8988T (cell line): ENCODE data around the gene UBE2I.

ENCODE experiments used
- DNase-seq: peaks from one replicate; pipeline ENCODE4 v3.0.0; 2011

Gene UBE2I

DNA sequence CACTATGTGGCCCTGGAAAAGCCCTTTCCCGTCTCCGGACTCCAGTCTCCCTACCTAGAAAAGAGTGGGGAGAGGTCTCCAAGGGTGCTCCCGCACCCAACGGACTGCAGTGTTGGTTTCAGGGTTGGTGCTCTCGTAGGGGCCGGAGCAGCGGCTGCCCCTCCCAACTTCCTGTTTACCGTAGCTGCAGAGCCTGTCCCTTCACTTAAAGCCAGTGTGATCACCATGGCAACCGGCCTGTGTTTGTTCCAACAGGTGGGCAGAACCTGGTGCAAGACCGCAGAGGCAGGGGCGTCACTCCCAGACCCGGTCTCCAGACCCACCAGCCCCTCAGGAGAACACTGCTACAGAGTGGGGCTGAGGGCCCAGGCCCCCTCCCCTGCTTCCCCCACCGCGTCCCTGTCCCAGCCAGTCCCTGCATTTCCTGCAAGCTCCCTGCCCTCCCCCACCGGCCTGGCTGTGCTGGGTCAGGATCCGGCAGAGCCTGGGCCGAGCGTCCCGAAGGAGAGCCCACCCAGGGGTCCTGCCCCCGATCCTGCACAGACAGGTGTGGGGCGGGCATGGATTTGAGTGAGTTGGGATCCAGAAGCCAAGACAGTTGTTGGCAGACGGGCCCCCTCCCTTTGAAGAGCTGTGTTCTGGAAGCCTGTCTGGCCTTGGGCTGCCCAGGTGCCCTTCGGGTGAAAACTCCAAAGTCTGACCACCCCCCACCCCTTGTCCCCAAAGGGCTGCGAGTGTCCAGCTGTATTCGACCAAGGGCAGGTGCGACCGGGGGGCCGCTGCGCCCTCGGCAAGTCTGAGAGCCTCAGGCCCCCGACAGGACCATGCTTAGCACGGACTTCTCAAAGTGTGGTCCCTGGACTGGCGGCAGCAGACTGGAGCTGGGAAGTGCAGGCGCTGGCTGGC is 22.5 kb downstream of the UBE2I start:
- DNase-seq, result peak; percentile 68

- DNase-seq, result no peak
Measured at GRCh38 chr16:1332618-1333148, 23.2 kb downstream of the UBE2I start.

- no peak for DNase-seq
Measured at GRCh38 chr16:1333149-1333812, 23.8 kb downstream of the UBE2I start, which contains the start of gene BAIAP3. Gene BAIAP3 (plus strand): TSS chr16:1333645. CDS start chr16:1338550, 4,905 bp downstream.

- no peak for DNase-seq
Measured at GRCh38 chr16:1333854-1334700, 24.6 kb downstream of the UBE2I start.

- no peak for DNase-seq
Measured at GRCh38 chr16:1334739-1335138, 25.3 kb downstream of the UBE2I start.

DNA sequence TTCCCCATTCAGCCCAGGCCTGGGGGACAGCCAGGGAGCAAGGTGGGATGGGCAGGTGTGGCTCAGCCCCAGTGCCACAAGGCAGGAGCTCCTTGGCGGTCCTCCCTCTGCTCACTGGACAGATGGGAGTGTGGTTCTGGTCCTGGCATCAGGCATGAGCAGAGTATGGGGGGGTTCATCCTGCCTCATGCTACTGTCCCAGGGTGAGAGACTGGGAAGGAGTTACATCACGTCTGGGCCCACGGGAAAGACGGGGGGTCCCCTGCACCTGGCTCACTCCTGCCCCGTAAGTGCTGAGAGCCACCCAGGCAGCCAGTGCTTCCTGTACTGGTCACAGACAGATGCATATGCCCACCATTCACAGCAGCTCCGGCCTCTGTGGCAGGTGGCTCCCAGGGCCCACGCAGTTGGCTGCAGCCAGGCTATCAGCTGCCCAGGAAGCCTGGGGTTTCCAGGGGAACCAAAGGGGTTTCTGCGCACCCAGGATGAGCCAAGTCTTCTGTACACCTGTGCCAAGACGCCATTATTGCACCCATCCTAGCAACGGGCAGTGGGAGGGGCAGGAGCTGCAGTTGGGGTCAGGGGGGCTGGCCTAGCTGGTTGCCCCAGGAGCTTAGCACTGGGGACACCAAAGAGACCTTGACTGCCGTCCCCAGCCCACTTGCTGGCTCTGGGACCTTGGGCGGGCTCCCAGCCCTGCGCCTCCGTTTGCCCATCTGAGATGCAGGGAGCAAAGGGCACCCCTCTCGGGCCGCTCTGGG is 26.0 kb downstream of the UBE2I start:
- no peak for DNase-seq

DNA sequence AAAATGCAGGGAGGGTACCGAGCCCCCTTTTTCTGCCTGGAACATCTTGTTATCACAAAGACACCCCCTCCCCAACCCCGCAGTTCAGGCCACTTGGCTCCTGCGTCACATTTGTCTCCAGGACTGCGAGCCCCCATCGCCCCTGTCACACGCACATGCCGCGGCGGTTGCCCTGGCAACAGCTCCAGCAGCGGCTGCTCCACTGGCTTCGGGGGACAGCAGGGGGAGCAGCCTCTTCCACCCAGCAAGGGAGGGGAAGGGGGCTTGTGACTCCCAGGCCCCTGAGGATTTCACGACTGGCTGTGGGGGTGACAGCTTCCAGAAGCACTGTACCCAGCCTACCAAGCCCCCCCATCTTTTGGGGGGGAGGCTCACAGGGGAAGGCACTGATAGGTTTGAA is 26.6 kb downstream of the UBE2I start:
- DNase-seq, result no peak

DNA sequence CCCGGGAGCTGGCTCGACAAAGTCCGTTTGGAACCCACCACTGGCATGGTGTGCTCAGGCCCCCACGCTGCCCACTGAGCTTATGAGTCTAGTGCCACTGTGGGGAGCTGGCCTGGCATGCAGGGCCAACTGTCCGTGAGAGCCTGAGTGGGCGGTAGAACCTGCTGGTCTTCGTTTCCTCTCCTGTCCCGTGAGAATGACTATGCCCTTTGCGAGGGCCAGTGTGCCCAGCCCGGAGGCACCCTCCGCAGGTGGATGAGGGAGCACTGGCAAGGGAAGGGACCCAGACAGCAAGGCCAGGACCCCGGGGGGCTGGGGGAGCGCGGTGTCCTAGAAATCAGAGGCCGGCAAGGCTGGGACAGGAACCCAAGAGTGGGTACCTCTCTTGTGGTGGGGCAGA is 27.2 kb downstream of the UBE2I start:
- DNase-seq, result no peak

GRCh38 chr16:1337486-1337885 is 28.1 kb downstream of the UBE2I start:
- DNase-seq, result no peak

DNA sequence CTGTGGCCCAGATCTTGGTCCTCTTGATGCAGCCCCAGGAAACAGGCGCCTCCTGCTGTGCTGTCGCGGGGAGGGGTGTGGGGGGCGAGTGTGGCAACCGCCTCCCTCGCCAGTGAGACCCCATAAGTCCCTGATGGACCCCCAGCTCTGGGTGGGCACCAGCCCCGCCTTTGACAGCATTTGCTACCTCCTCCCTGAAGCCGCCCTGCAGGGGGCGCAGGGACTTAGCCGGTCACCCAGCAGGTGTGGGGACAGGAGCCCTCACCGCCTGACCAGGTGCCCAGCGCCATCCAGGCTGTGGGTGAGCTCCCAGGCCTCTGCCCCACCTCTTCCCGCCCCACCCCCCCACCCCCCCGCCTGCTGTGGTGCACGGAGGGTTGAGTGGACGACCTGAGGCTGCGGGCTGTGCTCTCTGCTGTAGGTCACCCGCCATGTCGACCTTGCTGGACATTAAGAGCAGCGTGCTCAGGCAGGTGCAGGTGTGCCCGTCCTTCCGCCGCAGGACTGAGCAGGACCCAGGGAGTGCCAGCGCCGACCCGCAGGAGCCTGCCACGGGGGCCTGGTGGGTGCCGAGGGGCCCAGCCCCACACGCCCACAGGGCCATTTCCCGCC is 28.8 kb downstream of the UBE2I start:
- peak; percentile 69 for DNase-seq

DNA sequence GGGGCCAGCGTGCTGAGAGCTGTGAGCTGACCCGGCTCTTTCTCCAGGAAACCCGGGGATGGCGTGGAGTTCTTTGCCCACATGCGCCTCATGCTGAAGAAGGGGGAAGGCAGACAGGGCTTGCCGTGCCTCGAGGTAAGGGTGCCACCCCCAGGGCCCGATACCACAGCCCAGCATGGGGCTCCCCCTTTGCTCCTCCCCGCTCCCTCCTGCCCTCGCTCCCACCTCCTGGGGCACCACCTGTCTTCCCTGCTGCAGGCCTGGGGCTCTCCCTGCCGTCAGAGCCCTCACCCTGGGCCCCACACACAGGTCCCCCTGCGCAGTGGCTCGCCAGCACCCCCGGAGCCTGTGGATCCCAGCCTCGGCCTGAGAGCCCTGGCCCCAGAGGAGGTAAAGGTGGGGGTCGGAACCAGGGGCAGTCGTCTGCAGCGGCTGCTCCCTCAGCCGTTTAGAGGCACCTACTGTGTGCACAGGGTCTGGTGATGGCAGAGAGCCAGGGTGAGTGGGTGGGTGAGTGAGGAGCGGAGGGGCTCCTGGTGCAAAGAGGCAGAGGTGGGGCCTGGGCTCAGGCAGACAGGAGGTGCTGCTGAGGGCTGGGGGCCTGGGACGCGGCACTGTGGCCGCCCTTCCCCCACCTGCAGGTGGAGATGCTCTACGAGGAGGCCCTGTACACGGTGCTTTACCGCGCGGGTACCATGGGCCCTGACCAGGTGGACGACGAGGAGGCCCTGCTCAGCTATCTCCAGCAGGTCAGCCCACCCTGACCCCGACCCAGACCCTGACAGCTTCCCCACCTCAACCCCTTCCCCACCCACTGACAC is 29.6 kb downstream of the UBE2I start:
- no peak for DNase-seq

DNA sequence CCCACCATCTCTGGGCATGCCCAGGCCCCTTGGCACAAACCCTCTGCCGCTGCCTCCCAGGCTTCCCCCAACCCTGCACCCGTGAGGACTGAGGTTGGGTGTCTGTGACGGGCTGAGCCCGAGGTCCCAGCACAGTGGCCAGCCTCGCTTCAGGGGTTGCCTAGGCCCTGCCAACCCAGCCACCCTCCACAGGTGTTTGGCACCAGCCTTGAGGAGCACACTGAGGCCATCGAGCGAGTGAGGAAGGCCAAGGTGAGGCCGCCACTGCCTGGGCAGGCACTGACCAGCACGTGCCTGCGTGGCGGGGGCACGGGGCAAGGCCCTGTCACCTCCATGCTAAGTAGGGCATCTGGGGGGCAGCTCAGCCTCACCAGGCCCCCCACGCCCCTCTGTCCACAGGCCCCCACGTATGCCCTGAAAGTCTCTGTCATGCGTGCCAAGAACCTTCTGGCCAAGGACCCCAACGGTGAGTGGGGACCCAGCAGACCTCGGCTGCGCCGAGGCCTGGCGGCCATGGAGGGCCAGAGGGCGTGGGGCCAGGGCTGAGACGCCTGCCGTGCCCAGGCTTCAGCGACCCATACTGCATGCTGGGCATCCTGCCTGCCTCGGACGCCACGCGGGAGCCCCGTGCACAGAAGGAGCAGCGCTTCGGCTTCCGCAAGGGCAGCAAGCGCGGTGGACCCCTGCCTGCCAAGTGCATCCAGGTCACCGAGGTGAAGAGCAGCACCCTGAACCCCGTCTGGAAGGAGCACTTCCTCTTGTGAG is 31.5 kb downstream of the UBE2I start:
- no peak for DNase-seq

GRCh38 chr16:1341495-1342420 is 32.3 kb downstream of the UBE2I start:
- no peak for DNase-seq

- DNase-seq, result peak; percentile 99
Measured at GRCh38 chr16:1342526-1343427, 33.3 kb downstream of the UBE2I start.

GRCh38 chr16:1343428-1344242 is 34.2 kb downstream of the UBE2I start:
- DNase-seq, result no peak

DNA sequence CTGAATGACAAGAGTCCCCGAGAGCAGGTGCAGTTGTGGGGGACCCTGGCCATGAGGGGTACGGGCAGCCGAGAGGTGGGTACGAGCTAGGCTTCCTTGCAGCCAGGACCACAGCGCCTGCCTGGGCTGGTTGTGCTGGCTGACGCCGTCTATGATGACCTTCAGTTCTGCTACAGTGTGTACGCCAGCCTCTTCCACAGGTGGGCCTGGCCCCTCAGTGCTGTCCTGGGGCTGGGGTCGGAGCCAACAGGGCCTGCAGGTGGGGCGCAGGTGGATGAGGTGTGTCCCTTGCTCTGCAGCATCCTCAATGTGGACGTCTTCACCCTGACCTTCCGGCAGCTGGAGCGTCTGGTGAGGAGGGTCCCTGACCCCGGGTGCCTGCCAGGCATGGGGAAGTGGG is 35.1 kb downstream of the UBE2I start:
- DNase-seq, result no peak

- no peak for DNase-seq
Measured at GRCh38 chr16:1345087-1345486, 35.7 kb downstream of the UBE2I start.
